Measurements from ENCODE around the gene COL16A1.
A peak's percentile ranks its signal among the peaks of the same experiment; 100 is the strongest.

The COL16A1 gene

DNA sequence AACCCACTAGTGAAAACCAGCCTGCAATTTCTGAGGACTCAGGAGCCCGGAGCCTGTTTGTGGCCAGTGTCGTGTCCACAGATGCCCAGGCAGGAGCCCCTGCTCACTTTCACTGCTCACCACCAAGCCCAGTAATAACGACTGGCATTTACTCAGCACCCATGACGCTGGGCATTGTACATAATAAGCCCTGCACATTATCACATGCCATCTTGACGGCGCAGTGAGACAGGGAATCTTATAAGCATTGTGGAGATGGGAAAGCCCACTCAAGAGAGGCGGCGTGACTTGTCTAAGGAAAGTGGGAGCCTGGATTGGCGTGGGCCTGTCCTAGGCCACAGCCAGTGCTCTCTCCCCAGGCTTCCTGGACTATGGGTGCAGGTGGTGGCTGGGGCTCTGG, 30.4 kb downstream of the COL16A1 start:
- Histone ChIP-seq H3K27me3 (replicated peaks in 2 of 5; ENCODE audit: control insufficient read depth in 4 of 5, insufficient read depth in 5 of 5, low read length in 4 of 5) (peaks cover 0 to 5% (median 0%) of the 10 kb centered on the region in 5 experiments), H3K4me3 (ENCODE audit: control insufficient read depth in 1 of 7, extremely low read depth in 1 of 7, insufficient read depth in 4 of 7, low read depth in 2 of 7, low read length in 6 of 7) (no peak overlapping the region), H3K4me1 (ENCODE audit: control extremely low read depth in 1 of 4, control insufficient read depth in 4 of 4, insufficient read depth in 4 of 4, low read length in 3 of 4) (peaks cover 0 to 18% (median 13%) of the 10 kb centered on the region in 4 experiments), H3K27ac (ENCODE audit: insufficient read depth in 1 of 2, low read depth in 1 of 2, low read length in 2 of 2, poor library complexity in 1 of 2, severe bottlenecking in 2 of 2) (no peak overlapping the region), H3K36me3 (ENCODE audit: control insufficient read depth in 4 of 4, insufficient read depth in 4 of 4, low read length in 3 of 4) (no peaks in the 10 kb centered on the region), H3K9me3 (ENCODE audit: control extremely low read depth in 1 of 5, control insufficient read depth in 4 of 5, insufficient read depth in 2 of 5, low read depth in 1 of 5, low read length in 4 of 5) (no peaks in the 10 kb centered on the region)
- CTCF ChIA-PET = interaction anchor here (0.8 to 3.9 kb wide), 5 partner anchors 10 to 115 kb away, joined by 3 to 16 read pairs (median 3); no protein-coding TSS in a partner anchor
- POLR2A ChIA-PET = no interaction called here
- no peak for DNase-seq
- 100% methylated on average over 5 of the region's 9 CpGs for whole genome bisulfite sequencing (ENCODE audit: insufficient coverage)

DNA sequence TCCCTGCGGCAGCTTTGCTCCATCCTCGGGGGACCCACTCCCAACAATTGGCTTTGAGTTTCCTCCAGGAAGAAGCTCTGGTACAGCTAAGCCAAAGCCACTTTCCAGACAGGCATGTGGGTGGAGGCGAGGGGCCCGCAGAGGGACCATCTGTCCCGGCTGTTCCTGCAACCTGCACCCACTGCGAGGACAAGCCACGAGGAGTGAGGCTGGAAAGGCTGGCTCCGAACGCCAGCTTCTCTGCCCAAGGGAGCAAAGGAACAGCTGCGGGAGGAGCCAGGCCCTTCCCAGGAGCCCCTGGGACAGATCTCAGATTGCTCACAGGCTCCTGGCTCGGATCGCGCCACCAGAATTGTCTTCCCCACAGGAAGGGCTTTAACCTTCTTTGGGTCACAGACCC, 30.8 kb downstream of the COL16A1 start:
- Histone ChIP-seq H3K27ac (ENCODE audit: insufficient read depth in 1 of 2, low read depth in 1 of 2, low read length in 2 of 2, poor library complexity in 1 of 2, severe bottlenecking in 2 of 2) (no peak overlapping the region), H3K9me3 (ENCODE audit: control extremely low read depth in 1 of 5, control insufficient read depth in 4 of 5, insufficient read depth in 2 of 5, low read depth in 1 of 5, low read length in 4 of 5) (no peaks in the 10 kb centered on the region), H3K4me1 (ENCODE audit: control extremely low read depth in 1 of 4, control insufficient read depth in 4 of 4, insufficient read depth in 4 of 4, low read length in 3 of 4) (peaks cover 0 to 18% (median 13%) of the 10 kb centered on the region in 4 experiments), H3K4me3 (ENCODE audit: control insufficient read depth in 1 of 7, extremely low read depth in 1 of 7, insufficient read depth in 4 of 7, low read depth in 2 of 7, low read length in 6 of 7) (no peak overlapping the region), H3K36me3 (ENCODE audit: control insufficient read depth in 4 of 4, insufficient read depth in 4 of 4, low read length in 3 of 4) (no peaks in the 10 kb centered on the region), H3K27me3 (replicated peaks in 2 of 5; ENCODE audit: control insufficient read depth in 4 of 5, insufficient read depth in 5 of 5, low read length in 4 of 5) (peaks cover 0 to 5% (median 0%) of the 10 kb centered on the region in 5 experiments)
- DNase-seq = no peak
- ChIA-PET CTCF (interaction anchor here (0.8 to 3.9 kb wide), 5 partner anchors 10 to 116 kb away, joined by 3 to 16 read pairs (median 3); no protein-coding TSS in a partner anchor), POLR2A (no interaction called here)
- 97% methylated on average over 10 of the region's 13 CpGs for WGBS (ENCODE audit: insufficient coverage)

DNA sequence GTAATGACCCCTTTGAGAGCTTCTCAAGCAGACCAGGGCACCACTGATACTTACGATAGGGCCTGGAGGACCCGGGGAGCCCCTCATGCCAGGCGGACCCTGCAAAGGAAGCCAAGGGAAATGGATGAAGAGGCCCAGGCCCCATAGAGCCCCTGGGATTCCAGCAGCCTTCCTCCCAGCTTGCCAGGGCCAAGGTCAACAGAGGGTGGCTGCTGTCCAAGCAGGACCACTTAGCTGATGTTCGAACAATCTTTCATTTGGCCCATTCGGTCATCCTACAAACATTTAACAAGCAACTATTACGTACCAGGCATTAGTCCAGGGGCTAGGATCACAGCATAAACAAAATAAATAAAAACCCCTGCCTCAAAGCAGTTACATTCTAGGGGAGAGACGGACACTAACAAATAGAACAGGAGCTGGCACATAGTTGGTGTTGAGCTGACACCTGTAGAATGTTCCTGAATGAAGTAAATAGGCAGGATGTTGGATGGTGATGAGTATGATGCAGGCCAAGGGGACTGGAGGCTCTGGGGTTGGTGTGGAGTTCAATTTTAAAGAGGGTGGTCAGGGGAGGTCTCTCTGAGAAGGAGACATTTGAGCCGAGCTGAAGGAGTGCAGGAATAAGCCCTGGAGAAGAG, 32.1 kb downstream of the COL16A1 start:
- Histone ChIP-seq H3K9me3 (ENCODE audit: control extremely low read depth in 1 of 5, control insufficient read depth in 4 of 5, insufficient read depth in 2 of 5, low read depth in 1 of 5, low read length in 4 of 5) (no peaks in the 10 kb centered on the region), H3K27me3 (replicated peaks in 2 of 5; ENCODE audit: control insufficient read depth in 4 of 5, insufficient read depth in 5 of 5, low read length in 4 of 5) (peaks cover 0 to 3% (median 0%) of the 10 kb centered on the region in 5 experiments), H3K27ac (ENCODE audit: insufficient read depth in 1 of 2, low read depth in 1 of 2, low read length in 2 of 2, poor library complexity in 1 of 2, severe bottlenecking in 2 of 2) (no peak overlapping the region), H3K4me3 (ENCODE audit: control insufficient read depth in 1 of 7, extremely low read depth in 1 of 7, insufficient read depth in 4 of 7, low read depth in 2 of 7, low read length in 6 of 7) (no peak overlapping the region), H3K36me3 (ENCODE audit: control insufficient read depth in 4 of 4, insufficient read depth in 4 of 4, low read length in 3 of 4) (no peaks in the 10 kb centered on the region), H3K4me1 (ENCODE audit: control extremely low read depth in 1 of 4, control insufficient read depth in 4 of 4, insufficient read depth in 4 of 4, low read length in 3 of 4) (peaks cover 0 to 18% (median 13%) of the 10 kb centered on the region in 4 experiments)
- DNase-seq = no peak
- ChIA-PET POLR2A (interaction anchor here (0.6 kb wide), 1 partner anchor 111 kb away, joined by 3 read pairs; no protein-coding TSS in a partner anchor), CTCF (interaction anchor here (0.9 to 4.9 kb wide), 7 partner anchors 9 to 117 kb away, joined by 3 to 28 read pairs (median 5); partner anchors contain the start of gene COL16A1)
- 97% methylated on average over 6 of the region's 8 CpGs for WGBS (ENCODE audit: insufficient coverage)

- CTCF ChIA-PET = interaction anchor here (0.7 to 4.9 kb wide), 10 partner anchors 8 to 131 kb away, joined by 3 to 28 read pairs (median 5); partner anchors contain the start of gene COL16A1
- Histone ChIP-seq H3K27ac (ENCODE audit: insufficient read depth in 1 of 2, low read depth in 1 of 2, low read length in 2 of 2, poor library complexity in 1 of 2, severe bottlenecking in 2 of 2) (no peak overlapping the region), H3K9me3 (ENCODE audit: control extremely low read depth in 1 of 5, control insufficient read depth in 4 of 5, insufficient read depth in 2 of 5, low read depth in 1 of 5, low read length in 4 of 5) (no peaks in the 10 kb centered on the region), H3K4me3 (ENCODE audit: control insufficient read depth in 1 of 7, extremely low read depth in 1 of 7, insufficient read depth in 4 of 7, low read depth in 2 of 7, low read length in 6 of 7) (no peak overlapping the region), H3K27me3 (replicated peaks in 2 of 5; ENCODE audit: control insufficient read depth in 4 of 5, insufficient read depth in 5 of 5, low read length in 4 of 5) (peaks cover 0 to 3% (median 0%) of the 10 kb centered on the region in 5 experiments), H3K36me3 (ENCODE audit: control insufficient read depth in 4 of 4, insufficient read depth in 4 of 4, low read length in 3 of 4) (no peaks in the 10 kb centered on the region), H3K4me1 (ENCODE audit: control extremely low read depth in 1 of 4, control insufficient read depth in 4 of 4, insufficient read depth in 4 of 4, low read length in 3 of 4) (peaks cover 0 to 18% (median 13%) of the 10 kb centered on the region in 4 experiments)
- 93% methylated on average over 8 of the region's 11 CpGs for WGBS (ENCODE audit: insufficient coverage)
- DNase-seq = no peak
- POLR2A ChIA-PET = interaction anchor here (0.6 kb wide), 1 partner anchor 112 kb away, joined by 3 read pairs; no protein-coding TSS in a partner anchor
Measured at GRCh38 chr1:31671147-31671546, 32.7 kb downstream of the COL16A1 start.

GRCh38 chr1:31670593-31670964, 33.2 kb downstream of the COL16A1 start:
- Histone ChIP-seq H3K4me3 (ENCODE audit: control insufficient read depth in 1 of 7, extremely low read depth in 1 of 7, insufficient read depth in 4 of 7, low read depth in 2 of 7, low read length in 6 of 7) (peak overlapping the region in 5 of 7 experiments; percentile 13 to 59 (median 40)), H3K4me1 (ENCODE audit: control extremely low read depth in 1 of 4, control insufficient read depth in 4 of 4, insufficient read depth in 4 of 4, low read length in 3 of 4) (peaks cover 0 to 18% (median 13%) of the 10 kb centered on the region in 4 experiments), H3K9me3 (ENCODE audit: control extremely low read depth in 1 of 5, control insufficient read depth in 4 of 5, insufficient read depth in 2 of 5, low read depth in 1 of 5, low read length in 4 of 5) (no peaks in the 10 kb centered on the region), H3K36me3 (ENCODE audit: control insufficient read depth in 4 of 4, insufficient read depth in 4 of 4, low read length in 3 of 4) (no peaks in the 10 kb centered on the region), H3K27ac (ENCODE audit: insufficient read depth in 1 of 2, low read depth in 1 of 2, low read length in 2 of 2, poor library complexity in 1 of 2, severe bottlenecking in 2 of 2) (no peak overlapping the region), H3K27me3 (replicated peaks in 2 of 5; ENCODE audit: control insufficient read depth in 4 of 5, insufficient read depth in 5 of 5, low read length in 4 of 5) (peaks cover 0 to 3% (median 0%) of the 10 kb centered on the region in 5 experiments)
- DNase-seq = no peak
- ChIA-PET CTCF (interaction anchor here (0.7 to 4.9 kb wide), 16 partner anchors 8 to 132 kb away, joined by 3 to 28 read pairs (median 5); partner anchors contain the start of gene COL16A1), POLR2A (interaction anchor here (1.1 to 1.3 kb wide), 2 partner anchors 26 to 118 kb away, joined by 3 to 4 read pairs; partner anchors contain the start of gene PEF1)
- 94% methylated on average over 5 of the region's 6 CpGs for WGBS (ENCODE audit: insufficient coverage)

DNA sequence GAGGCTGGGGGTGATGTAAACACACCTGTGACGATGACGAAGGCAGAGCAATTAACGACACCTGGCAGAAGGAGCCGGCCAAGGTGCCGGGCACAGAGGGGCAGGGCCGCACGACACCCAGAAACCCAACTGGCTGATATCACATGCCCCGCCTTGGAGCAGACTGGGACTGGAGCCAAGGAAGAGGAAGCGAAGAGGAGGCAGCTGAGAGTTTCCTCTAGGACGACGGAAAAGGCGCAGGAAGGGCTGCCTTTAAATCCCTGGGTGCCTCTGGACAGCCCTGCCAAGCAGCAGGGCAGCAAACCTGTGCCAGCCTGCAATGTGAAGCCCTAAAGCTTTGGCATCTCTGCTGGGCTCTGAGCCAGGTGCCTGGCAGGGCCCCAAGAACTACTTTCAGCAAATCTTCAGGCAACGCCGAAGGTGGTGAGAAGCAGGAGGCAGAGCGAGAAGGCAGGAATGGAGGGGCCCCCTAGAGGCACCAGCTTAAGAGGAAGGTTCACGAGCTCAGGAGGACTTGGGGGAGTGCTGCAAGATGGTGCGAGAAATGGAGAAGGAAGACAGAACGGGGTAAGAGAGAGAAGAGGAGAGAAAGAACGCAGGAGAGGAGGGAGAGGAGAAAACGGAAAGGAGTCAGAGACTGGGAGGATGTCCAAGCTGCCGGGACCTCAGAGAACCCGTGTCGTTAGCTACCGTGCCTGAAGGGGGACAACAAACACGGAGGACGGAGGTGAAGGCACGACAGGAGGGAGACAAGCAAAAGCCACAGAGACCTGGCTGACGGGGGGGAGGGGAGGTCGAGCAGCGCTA, 33.8 kb downstream of the COL16A1 start:
- Histone ChIP-seq H3K4me3 (ENCODE audit: control insufficient read depth in 1 of 7, extremely low read depth in 1 of 7, insufficient read depth in 4 of 7, low read depth in 2 of 7, low read length in 6 of 7) (peak overlapping the region in 5 of 7 experiments; percentile 13 to 59 (median 50)), H3K27me3 (replicated peaks in 2 of 5; ENCODE audit: control insufficient read depth in 4 of 5, insufficient read depth in 5 of 5, low read length in 4 of 5) (peaks cover 0 to 3% (median 0%) of the 10 kb centered on the region in 5 experiments), H3K36me3 (ENCODE audit: control insufficient read depth in 4 of 4, insufficient read depth in 4 of 4, low read length in 3 of 4) (no peaks in the 10 kb centered on the region), H3K27ac (ENCODE audit: insufficient read depth in 1 of 2, low read depth in 1 of 2, low read length in 2 of 2, poor library complexity in 1 of 2, severe bottlenecking in 2 of 2) (no peak overlapping the region), H3K9me3 (ENCODE audit: control extremely low read depth in 1 of 5, control insufficient read depth in 4 of 5, insufficient read depth in 2 of 5, low read depth in 1 of 5, low read length in 4 of 5) (no peaks in the 10 kb centered on the region), H3K4me1 (ENCODE audit: control extremely low read depth in 1 of 4, control insufficient read depth in 4 of 4, insufficient read depth in 4 of 4, low read length in 3 of 4) (peaks cover 0 to 18% (median 13%) of the 10 kb centered on the region in 4 experiments)
- ChIA-PET POLR2A (interaction anchor here (0.6 to 1.3 kb wide), 4 partner anchors 25 to 253 kb away, joined by 3 to 4 read pairs (median 4); partner anchors contain the start of gene PEF1), CTCF (interaction anchor here (0.7 to 4.9 kb wide), 15 partner anchors 9 to 132 kb away, joined by 3 to 28 read pairs (median 5); partner anchors contain the start of gene COL16A1)
- 4% methylated on average over 30 of the region's 30 CpGs for WGBS (ENCODE audit: insufficient coverage)
- DNase-seq = peak; percentile 83 to 92 (median 92)
